Testis (tissue), 2 donors: ENCODE results near the gene AFG1L.

Experiments used
- CTCF ChIP-seq, 3 experiments: fragments of 450-650 bp in 2 of 3; fragments of 200-600 bp in 1 of 3; sonication (generic) in 1 of 3; IDR thresholded peaks; one replicate each; pipeline ENCODE4 v1.5.1; 2016 to 2019; ENCODE audit warnings: antibody characterized with exemption in 3 of 3, mild to moderate bottlenecking in 2 of 3, moderate library complexity in 1 of 3
- POLR2A ChIP-seq: fragments of 450-650 bp; IDR thresholded peaks from one replicate; pipeline ENCODE4 v1.6.1; 2017; ENCODE audit warnings: antibody characterized with exemption, mild to moderate bottlenecking, moderate library complexity

DNA sequence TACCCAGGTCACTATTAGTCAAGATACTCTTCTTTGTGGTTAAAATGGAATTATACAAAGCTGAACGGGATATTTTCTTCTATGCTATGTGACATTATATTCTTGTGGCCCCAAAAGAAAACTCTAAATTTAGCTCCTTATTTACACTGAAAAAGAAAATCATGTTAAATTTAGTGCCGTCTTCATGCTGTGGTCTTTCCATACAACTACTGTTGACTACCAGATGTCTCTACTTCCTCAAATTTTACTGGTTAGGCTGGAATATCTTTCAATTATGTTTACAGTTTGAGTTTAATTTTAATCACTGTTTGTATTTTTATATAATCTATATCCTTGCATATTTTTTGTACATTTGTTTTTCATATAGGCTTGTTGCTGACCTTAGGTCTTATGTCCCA lies 170.2 kb downstream of the AFG1L start:
- TF ChIP-seq POLR2A (no peak), CTCF (IDR thresholded peaks at IDR 0.05) (no peak)
